DMS53 treated with DMSO at 0.1 percent for 48 hours (cell line): ENCODE results near the gene TBX4.
"Not testable (repeated sequence)": the region's sequence is repeated elsewhere in the genome, so short reads cannot be mapped to it uniquely, and the experiment has no call there.

Experiments
- DNase-seq: peaks from one replicate; lab custom pipeline; 2025; ENCODE audit not compliant: unreplicated experiment; lab: John Stamatoyannopoulos, UW

The TBX4 gene

GRCh38 chr17:61480414-61480807 lies 28.2 kb downstream of the TBX4 start:
- no peak for DNase-seq

- DNase-seq: no peak
Measured at GRCh38 chr17:61481421-61481820, 29.2 kb downstream of the TBX4 start.

GRCh38 chr17:61482467-61482866 lies 30.2 kb downstream of the TBX4 start:
- DNase-seq: no peak

- no peak for DNase-seq
Measured at GRCh38 chr17:61483778-61484116, 31.5 kb downstream of the TBX4 start.

GRCh38 chr17:61484174-61484573 lies 32.0 kb downstream of the TBX4 start:
- DNase-seq: no peak

- DNase-seq: no peak
Measured at GRCh38 chr17:61485067-61485775, 33.0 kb downstream of the TBX4 start.

- no peak for DNase-seq
Measured at GRCh38 chr17:61486135-61487120, 34.2 kb downstream of the TBX4 start.

- DNase-seq: no peak
Measured at GRCh38 chr17:61487161-61487988, 35.2 kb downstream of the TBX4 start.

- DNase-seq: no peak
Measured at GRCh38 chr17:61487989-61488595, 35.9 kb downstream of the TBX4 start.

- DNase-seq: no peak
Measured at GRCh38 chr17:61488878-61489718, 36.9 kb downstream of the TBX4 start.

GRCh38 chr17:61489719-61490490 lies 37.7 kb downstream of the TBX4 start:
- no peak for DNase-seq

- no peak for DNase-seq
Measured at GRCh38 chr17:61490540-61490975, 38.3 kb downstream of the TBX4 start.

- DNase-seq: no peak
Measured at GRCh38 chr17:61491981-61492380, 39.8 kb downstream of the TBX4 start.

GRCh38 chr17:61492759-61493526 lies 40.7 kb downstream of the TBX4 start:
- DNase-seq: no peak

GRCh38 chr17:61493830-61494324 lies 41.7 kb downstream of the TBX4 start:
- DNase-seq: not testable (repeated sequence)

- no peak for DNase-seq
Measured at GRCh38 chr17:61494325-61495160, 42.3 kb downstream of the TBX4 start.

- no peak for DNase-seq
Measured at GRCh38 chr17:61495161-61495857, 43.1 kb downstream of the TBX4 start.
